Fibroblast of skin of back (primary cell): Measurements from ENCODE around the gene SECTM1. TPM values are rescaled to one million over a fixed set of nuclear protein-coding genes. Genes with fewer than 3 reads are reported as not detected.
"Not testable (repeated sequence)": the region's sequence is repeated elsewhere in the genome, so short reads cannot be mapped to it uniquely, and the experiment has no call there.

Source experiments
- DNase-seq: peaks from one replicate; pipeline ENCODE4 v3.0.0-alpha.2; 2013
- polyA plus RNA-seq, 2 experiments: library from polyadenylated mRNA; unstranded; fragments of 120-200 nt; gene quantifications; one replicate each; pipeline ENCODE4 v1.2.1, GENCODE V29; 2013; ENCODE audit not compliant: insufficient read length in 2 of 2

Gene SECTM1
- 0.47 TPM for polyA plus RNA-seq (2013, experiment 1 of 2; ENCODE audit: insufficient read length)
- polyA plus RNA-seq (2013, experiment 2 of 2; ENCODE audit: insufficient read length) = 1.5 TPM

- peak; percentile 55 for DNase-seq
Measured at GRCh38 chr17:82333279-82334171, at the start of gene SECTM1. Gene SECTM1 (minus strand): TSS chr17:82333766. CDS start chr17:82327240, 6,526 bp downstream.

DNA sequence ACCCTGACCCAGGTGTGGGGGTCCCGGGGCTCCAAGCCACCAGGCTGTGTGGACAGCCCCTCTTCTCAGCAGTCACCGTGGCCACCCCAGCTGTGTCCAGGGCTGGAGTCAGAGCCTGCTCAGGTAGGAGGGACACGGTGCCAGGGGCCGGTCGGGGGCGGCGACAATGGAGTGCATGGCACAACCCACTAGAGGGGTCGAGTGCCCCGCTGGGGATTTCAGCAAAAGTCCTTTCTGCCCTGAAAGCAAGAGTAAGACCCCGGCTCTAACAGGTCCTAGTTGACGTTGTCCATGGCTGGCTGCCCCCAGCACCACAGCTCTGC, 49.3 kb upstream of the SECTM1 start:
- DNase-seq = no peak

DNA sequence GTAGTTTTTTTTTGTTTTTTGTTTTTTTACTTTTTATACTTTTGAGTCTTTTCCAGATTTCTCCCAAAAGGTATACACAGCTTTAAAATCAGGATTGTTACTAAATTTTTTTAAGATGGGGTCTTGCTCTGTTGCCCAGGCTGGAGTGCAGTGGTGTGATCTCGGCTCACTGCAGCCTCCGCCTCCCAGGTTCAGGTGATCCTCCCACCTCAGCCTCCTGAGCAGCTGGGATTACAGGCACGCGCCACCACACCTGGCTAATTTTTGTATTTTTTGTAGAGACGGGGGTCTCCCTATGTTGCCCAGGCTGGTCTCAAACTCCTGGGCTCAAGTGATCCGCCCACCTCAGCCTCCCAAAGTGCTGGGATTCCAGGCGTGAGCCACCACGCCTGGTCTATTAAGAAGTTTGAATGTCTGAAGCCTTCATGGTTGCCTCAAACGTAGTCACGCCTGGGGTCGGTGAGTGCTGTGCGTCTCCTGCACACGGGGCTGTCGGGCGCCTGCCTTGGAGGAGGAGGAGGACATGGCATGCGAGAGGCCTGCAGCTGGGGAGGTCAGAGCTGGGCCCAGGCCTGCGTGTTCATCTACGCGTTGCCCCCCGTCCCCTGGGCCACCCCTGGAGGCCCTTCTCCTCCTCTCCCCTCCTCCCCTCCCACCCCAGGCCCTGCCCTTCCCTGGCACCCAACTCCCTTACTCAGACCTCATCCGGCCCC, 48.8 kb upstream of the SECTM1 start:
- not testable (repeated sequence) for DNase-seq

DNA sequence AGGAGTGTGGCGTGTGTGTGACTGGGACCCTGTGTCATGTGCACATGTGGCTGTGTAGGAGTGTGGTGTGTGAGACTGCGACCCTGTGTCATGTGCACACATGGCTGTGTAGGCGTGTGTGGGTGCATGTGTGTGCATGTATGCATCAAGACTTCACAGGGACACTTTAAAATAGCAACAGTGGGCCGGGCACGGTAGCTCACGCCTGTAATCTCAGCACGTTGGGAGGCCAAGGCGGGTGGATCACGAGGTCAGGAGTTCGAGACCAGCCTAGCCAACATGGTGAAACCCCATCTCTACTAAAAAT, 48.1 kb upstream of the SECTM1 start:
- DNase-seq = not testable (repeated sequence)

GRCh38 chr17:82380860-82381702, 47.5 kb upstream of the SECTM1 start:
- no peak for DNase-seq

DNA sequence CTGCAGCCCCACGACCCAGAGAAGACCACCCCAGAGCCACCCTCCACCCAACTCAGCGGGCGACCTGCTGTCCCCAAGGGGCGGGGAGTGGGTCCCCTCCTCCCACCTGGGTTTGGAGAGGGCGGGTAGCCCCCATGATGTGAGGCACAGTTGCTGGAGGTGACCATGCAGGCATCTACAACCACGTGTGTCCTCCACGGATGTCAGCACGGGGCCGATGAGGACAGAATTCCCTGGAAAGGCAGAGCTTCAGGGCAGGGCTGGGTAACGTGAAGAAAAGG, 45.1 kb upstream of the SECTM1 start:
- no peak for DNase-seq

- DNase-seq = no peak
Measured at GRCh38 chr17:82377924-82378740, 44.6 kb upstream of the SECTM1 start.

DNA sequence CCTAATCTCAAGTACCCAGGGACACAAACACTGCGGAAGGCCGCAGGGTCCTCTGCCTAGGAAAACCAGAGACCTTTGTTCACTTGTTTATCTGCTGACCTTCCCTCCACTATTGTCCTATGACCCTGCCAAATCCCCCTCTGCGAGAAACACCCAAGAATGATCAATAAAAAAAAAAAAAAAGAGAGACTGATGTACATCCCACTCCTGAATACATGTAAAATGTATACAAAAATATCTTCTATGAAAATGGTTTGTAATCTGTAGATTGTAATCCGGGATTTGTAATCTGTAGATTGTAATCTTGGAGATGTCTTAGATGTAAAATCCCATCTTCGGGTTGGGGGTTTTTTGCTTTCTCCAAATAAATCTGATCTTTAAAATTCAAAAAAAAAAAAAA, 43.7 kb upstream of the SECTM1 start:
- not testable (repeated sequence) for DNase-seq

GRCh38 chr17:82376042-82376730, 42.6 kb upstream of the SECTM1 start:
- DNase-seq = no peak

DNA sequence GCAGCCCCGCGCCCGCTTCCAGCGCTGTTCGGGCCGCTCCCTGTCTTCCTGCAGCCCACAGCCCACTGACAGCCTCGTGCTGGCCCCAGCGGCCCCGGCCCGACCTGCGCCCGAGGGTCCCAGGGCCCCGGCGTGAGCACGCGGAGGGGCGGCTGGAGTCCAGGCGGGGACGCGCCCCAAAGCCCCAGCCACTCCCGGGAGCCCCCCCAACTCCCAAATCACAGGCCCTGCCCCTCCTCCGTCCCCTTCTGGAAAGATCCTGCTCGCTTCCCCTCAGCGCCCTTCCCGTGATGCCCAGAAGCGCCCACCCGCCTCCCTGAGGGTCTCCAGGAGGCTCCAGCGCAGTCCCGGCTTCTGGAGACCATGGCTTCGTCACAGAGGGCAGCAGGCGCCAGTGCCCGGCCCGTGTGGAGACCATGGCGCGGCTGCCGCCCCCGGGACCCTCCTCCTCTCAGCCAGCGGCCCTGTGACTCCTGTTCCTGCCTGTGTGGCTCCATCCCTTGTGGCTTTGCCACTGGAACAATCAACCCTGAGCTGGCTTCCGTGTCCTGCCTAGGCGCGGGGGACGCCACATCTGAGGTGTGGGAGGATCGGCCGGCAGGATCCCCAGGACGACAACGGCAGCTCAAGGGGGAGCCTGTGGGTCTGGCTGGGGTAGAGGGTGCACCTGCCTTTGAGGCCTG, 41.9 kb upstream of the SECTM1 start:
- DNase-seq = no peak

DNA sequence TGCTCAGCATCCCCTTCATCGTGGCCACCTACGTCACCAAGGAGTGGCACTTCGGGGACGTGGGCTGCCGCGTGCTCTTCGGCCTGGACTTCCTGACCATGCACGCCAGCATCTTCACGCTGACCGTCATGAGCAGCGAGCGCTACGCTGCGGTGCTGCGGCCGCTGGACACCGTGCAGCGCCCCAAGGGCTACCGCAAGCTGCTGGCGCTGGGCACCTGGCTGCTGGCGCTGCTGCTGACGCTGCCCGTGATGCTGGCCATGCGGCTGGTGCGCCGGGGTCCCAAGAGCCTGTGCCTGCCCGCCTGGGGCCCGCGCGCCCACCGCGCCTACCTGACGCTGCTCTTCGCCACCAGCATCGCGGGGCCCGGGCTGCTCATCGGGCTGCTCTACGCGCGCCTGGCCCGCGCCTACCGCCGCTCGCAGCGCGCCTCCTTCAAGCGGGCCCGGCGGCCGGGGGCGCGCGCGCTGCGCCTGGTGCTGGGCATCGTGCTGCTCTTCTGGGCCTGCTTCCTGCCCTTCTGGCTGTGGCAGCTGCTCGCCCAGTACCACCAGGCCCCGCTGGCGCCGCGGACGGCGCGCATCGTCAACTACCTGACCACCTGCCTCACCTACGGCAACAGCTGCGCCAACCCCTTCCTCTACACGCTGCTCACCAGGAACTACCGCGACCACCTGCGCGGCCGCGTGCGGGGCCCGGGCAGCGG, 41.2 kb upstream of the SECTM1 start:
- no peak for DNase-seq

- no peak for DNase-seq
Measured at GRCh38 chr17:82373731-82374625, 40.4 kb upstream of the SECTM1 start.

- not testable (repeated sequence) for DNase-seq
Measured at GRCh38 chr17:82373072-82373452, 39.5 kb upstream of the SECTM1 start.

DNA sequence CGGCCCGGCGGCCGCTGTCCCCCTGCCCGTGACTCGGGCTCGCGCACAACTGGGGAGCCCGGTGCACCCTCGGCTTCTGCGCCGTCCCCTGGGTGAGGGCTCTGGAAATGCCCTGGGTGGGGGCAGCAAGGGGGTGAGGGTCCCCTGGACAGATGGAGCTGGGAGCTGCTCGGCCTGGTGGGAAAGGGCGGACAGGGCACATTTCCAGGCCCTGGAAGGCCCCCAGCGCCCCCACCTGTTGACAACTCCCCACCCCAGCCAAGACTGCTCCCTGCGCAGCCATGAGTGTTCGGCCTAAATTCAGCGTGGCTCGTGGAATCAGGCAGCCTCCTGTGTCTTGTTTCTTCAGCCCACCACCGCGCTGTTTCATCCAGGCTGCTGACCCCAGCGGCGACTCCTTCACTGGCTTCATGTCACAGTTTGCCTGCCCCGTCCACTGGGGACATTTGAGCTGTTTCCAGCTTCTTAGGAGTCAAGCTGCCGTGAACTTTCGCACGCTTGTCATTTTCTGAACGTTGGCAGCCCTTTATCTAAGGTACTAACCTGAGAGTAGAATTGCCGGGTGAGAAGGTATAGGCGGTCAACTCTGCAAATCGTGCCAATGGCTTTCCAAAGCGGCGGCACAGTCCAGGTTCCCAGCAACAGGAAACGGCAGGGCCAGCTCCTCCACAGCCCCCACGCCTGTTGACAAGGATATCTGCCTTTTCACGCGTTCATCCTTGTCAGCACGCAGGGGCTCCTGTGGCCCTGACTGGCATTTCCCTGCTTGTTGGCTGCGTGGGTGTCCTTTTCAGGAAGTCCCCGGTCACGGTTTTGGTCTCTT, 38.9 kb upstream of the SECTM1 start:
- no peak for DNase-seq

DNA sequence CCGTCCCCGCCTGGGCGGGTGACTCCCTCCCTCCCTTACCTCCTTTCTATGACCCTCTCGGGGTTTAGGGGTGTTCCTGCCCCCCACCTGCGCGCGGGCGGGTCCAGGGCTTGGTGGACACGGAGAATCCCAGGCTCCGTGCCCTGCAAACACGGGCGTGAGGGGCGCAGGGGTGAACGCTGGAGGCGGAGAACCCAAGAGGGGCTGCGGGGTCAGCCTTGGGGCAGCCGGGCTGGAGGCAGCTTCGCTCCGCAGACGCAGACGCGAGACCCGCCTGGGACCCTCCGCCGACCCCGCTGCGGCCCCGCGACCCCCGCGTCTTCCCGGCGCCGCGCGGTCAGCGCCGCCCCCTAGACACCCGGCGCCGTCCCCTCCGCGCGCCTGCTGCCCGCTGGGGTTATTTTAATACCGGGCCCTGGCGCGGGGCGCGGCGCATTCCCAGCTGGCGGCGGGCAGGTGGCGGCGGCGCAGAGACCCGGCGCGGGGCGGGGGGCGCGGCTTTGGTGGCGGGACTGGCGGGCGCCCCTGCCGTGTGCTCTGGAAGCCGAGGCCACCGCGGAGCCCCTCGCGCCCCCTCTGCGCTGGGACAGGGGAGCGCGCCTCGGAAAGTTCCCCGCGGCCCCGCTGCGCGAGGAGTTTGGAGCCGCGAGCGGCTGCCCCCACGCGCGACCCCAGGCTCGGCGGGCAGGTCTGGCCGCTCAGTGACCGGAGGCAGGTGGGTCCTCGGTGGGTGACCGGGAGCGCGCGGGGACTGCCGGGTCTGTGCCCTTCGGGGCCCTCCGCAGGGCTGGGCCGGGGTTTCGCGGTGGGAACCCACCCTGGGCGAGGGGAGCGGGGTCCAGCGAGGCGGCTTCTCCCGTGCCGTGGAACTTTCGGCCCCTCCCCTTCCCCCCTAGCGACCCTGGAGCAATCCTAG, 38.0 kb upstream of the SECTM1 start, which contains the start of gene UTS2R:
Gene UTS2R, plus strand, starts transcription at position 433 of the 916 bp plus-strand sequence. CDS start 2,560 bp downstream, outside the sequence.
- no peak for DNase-seq

GRCh38 chr17:82370471-82371332, 37.1 kb upstream of the SECTM1 start:
- DNase-seq = no peak
